Anterior cingulate cortex (tissue), 58 donors: Measurements from ENCODE around the gene SRR.

ENCODE experiments used
- DNase-seq, 58 donors: peaks; one replicate each; lab custom pipeline; 2025; lab: John Stamatoyannopoulos, UW

SRR gene

GRCh38 chr17:2337544-2338314, 34.0 kb downstream of the SRR start:
- DNase-seq = peak in 51 of 58 donors; percentile 4 to 77 (median 43)

GRCh38 chr17:2338315-2338657, 34.5 kb downstream of the SRR start:
- DNase-seq = peak in 6 of 58 donors; percentile 8 to 55 (median 26)

- no peak for DNase-seq
These were observed 39.7 kb downstream of the SRR start for GRCh38 chr17:2343421-2343820.

GRCh38 chr17:2344528-2344927, 40.8 kb downstream of the SRR start:
- peak in 1 of 58 donors; percentile 23 for DNase-seq

- DNase-seq = no peak
These were observed 42.7 kb downstream of the SRR start for GRCh38 chr17:2346475-2346874.

- DNase-seq = peak in 40 of 58 donors; percentile 13 to 80 (median 42)
These were observed 44.3 kb downstream of the SRR start for GRCh38 chr17:2347805-2348685.

- DNase-seq = no peak
These were observed 47.5 kb downstream of the SRR start for GRCh38 chr17:2351269-2351668.

- no peak for DNase-seq
These were observed 50.6 kb downstream of the SRR start for GRCh38 chr17:2354311-2354710.

GRCh38 chr17:2357237-2357636, 53.5 kb downstream of the SRR start:
- no peak for DNase-seq

GRCh38 chr17:2357931-2358434, 54.2 kb downstream of the SRR start:
- no peak for DNase-seq

GRCh38 chr17:2361010-2361760, 57.4 kb downstream of the SRR start:
- no peak for DNase-seq

- DNase-seq = no peak
These were observed 58.3 kb downstream of the SRR start for GRCh38 chr17:2362016-2362415.

GRCh38 chr17:2362416-2362815, 58.7 kb downstream of the SRR start:
- no peak for DNase-seq

GRCh38 chr17:2362881-2363280, 59.1 kb downstream of the SRR start:
- no peak for DNase-seq

- DNase-seq = no peak
These were observed 59.6 kb downstream of the SRR start for GRCh38 chr17:2363318-2363717.

GRCh38 chr17:2363851-2364762, 60.4 kb downstream of the SRR start:
- peak in 23 of 58 donors; percentile 10 to 62 (median 26) for DNase-seq

- no peak for DNase-seq
These were observed 61.0 kb downstream of the SRR start for GRCh38 chr17:2364763-2365116.

GRCh38 chr17:2365132-2365531, 61.4 kb downstream of the SRR start:
- DNase-seq = no peak

GRCh38 chr17:2366747-2367494, 63.2 kb downstream of the SRR start:
- peak in 4 of 58 donors; percentile 10 to 40 (median 28) for DNase-seq
